K562 (cell line): ENCODE data around the gene FBXO44. TPM values are rescaled to one million over a fixed set of nuclear protein-coding genes. Genes with fewer than 3 reads are reported as not detected.

Source experiments
- ARID1B ChIP-seq: fragments of 450-650 bp; IDR thresholded peaks from 2 replicates; pipeline ENCODE4 v1.6.1; 2016; ENCODE audit warnings: antibody characterized with exemption, mild to moderate bottlenecking, inconsistent platforms
- ATF7 ChIP-seq: fragments of 450-650 bp; IDR thresholded peaks from 2 replicates; pipeline ENCODE4 v1.7.1; 2014; ENCODE audit warnings: mild to moderate bottlenecking, moderate library complexity
- BHLHE40 ChIP-seq: IDR thresholded peaks from 2 replicates; pipeline ENCODE4 v1.6.1; 2011; ENCODE audit warnings: low read length, improper control_type of control experiment
- CBFA2T2 ChIP-seq: fragments of 450-650 bp; conservative IDR thresholded peaks from 2 replicates; pipeline ENCODE4 v1.6.1; 2017; ENCODE audit warnings: mild to moderate bottlenecking
- CBX3 ChIP-seq, 2 experiments: IDR thresholded peaks; 1 replicate in 1 of 2; 2 replicates in 1 of 2; pipeline ENCODE4 v1.6.1; 2012; ENCODE audit warnings: inconsistent platforms in 2 of 2, low read length in 2 of 2, borderline replicate concordance in 1 of 2, control low read depth in 1 of 2
- EP300 ChIP-seq: IDR thresholded peaks from 2 replicates; pipeline ENCODE4 v1.6.1; 2012; ENCODE audit warnings: low read length, improper control_type of control experiment
- ETV6 ChIP-seq, 3 experiments: fragments of 150-350 bp in 1 of 3; sonication (generic) in 1 of 3; formaldehyde crosslinking in 1 of 3; IDR thresholded peaks; 2 replicates each; pipeline versions ENCODE4 v1.6.1 to v1.8.0; 2014 to 2022; ENCODE audit warnings: borderline replicate concordance in 2 of 3, low read depth in 2 of 3, antibody characterized with exemption in 1 of 3, low read length in 1 of 3, mild to moderate bottlenecking in 1 of 3, missing genetic modification reagents in 1 of 3
- HDAC8 ChIP-seq: fragments of 450-650 bp; IDR thresholded peaks from 2 replicates; pipeline ENCODE4 v1.6.1; 2016; ENCODE audit warnings: mild to moderate bottlenecking, missing genetic modification characterization, moderate library complexity, missing compliant biosample characterization
- HNRNPL ChIP-seq: fragments of 200-400 bp; formaldehyde crosslinking; IDR thresholded peaks from 2 replicates; pipeline ENCODE4 v1.6.1; 2017; ENCODE audit warnings: low read depth, mild to moderate bottlenecking, low read length
- HSF4 ChIP-seq: fragments of 250-450 bp; sonication (Bioruptor Pico); IDR thresholded peaks from 2 replicates; pipeline ENCODE4 v2.1.2; 2022; ENCODE audit warnings: mild to moderate bottlenecking, moderate library complexity, borderline replicate concordance
- KLF6 ChIP-seq: fragments of 250-450 bp; sonication (Bioruptor Pico); IDR thresholded peaks from 2 replicates; pipeline ENCODE4 v1.4.0; 2020; ENCODE audit warnings: mild to moderate bottlenecking, moderate library complexity, borderline replicate concordance
- MTA2 ChIP-seq: fragments of 450-650 bp; IDR thresholded peaks from 2 replicates; pipeline ENCODE4 v1.6.1; 2016; ENCODE audit warnings: low read depth
- NFIC ChIP-seq: fragments of 450-650 bp; IDR thresholded peaks from 2 replicates; pipeline ENCODE4 v1.6.1; 2017; ENCODE audit warnings: mild to moderate bottlenecking, inconsistent platforms
- NR1H2 ChIP-seq: sonication (generic); formaldehyde crosslinking; IDR thresholded peaks from 2 replicates; pipeline ENCODE4 v1.4.0; 2020; ENCODE audit warnings: mild to moderate bottlenecking, missing genetic modification reagents
- PHB2 ChIP-seq: fragments of 450-650 bp; IDR thresholded peaks from 2 replicates; pipeline ENCODE4 v1.6.1; 2017; ENCODE audit warnings: low read depth
- POLR2H ChIP-seq: IDR thresholded peaks from 2 replicates; pipeline ENCODE4 v1.6.1; 2016; ENCODE audit warnings: missing genetic modification characterization, low read depth, mild to moderate bottlenecking, control low read depth, missing compliant biosample characterization, moderate library complexity
- POLR3A ChIP-seq: IDR thresholded peaks from 2 replicates; pipeline ENCODE4 v1.6.1; 2011; ENCODE audit warnings: borderline replicate concordance, mild to moderate bottlenecking, moderate library complexity; ENCODE audit not compliant: insufficient read length, insufficient read depth; ENCODE audit errors: extremely low read depth
- SMARCA4 ChIP-seq: fragments of 450-650 bp; IDR thresholded peaks from 2 replicates; pipeline ENCODE4 v1.6.1; 2016
- SMC3 ChIP-seq: conservative IDR thresholded peaks from 2 replicates; pipeline ENCODE4 v1.6.1; 2011; ENCODE audit warnings: low read depth, low read length, improper control_type of control experiment; ENCODE audit not compliant: insufficient read depth
- SOX6 ChIP-seq: fragments of 450-650 bp; IDR thresholded peaks from 2 replicates; pipeline ENCODE4 v1.6.1; 2014; ENCODE audit warnings: mild to moderate bottlenecking
- TAL1 ChIP-seq: fragments of 450-650 bp; IDR thresholded peaks from 2 replicates; pipeline ENCODE4 v1.6.1; 2016; ENCODE audit warnings: mild to moderate bottlenecking
- TEAD4 ChIP-seq, 2 experiments: sonication (generic) in 1 of 2; formaldehyde crosslinking in 1 of 2; IDR thresholded peaks; 2 replicates each; pipeline versions ENCODE4 v1.6.1 to v1.8.0; 2012 to 2022; ENCODE audit warnings: borderline replicate concordance in 1 of 2, inconsistent platforms in 1 of 2, low read length in 1 of 2, mild to moderate bottlenecking in 1 of 2, missing genetic modification reagents in 1 of 2
- TRIM24 ChIP-seq, 2 experiments: fragments of 450-650 bp; IDR thresholded peaks; 2 replicates each; pipeline ENCODE4 v1.6.1; 2016
- TRIM28 ChIP-seq: fragments of 450-650 bp; IDR thresholded peaks from 2 replicates; pipeline ENCODE4 v1.6.1; 2017
- USF1 ChIP-seq: sonication (generic); formaldehyde crosslinking; IDR thresholded peaks from 2 replicates; pipeline ENCODE4 v1.9.0; 2022; ENCODE audit warnings: mild to moderate bottlenecking, missing genetic modification reagents
- ZBTB7A ChIP-seq: IDR thresholded peaks from 2 replicates; pipeline ENCODE4 v1.6.1; 2011; ENCODE audit warnings: low read depth, mild to moderate bottlenecking, low read length, moderate library complexity, borderline replicate concordance; ENCODE audit not compliant: control insufficient read depth
- ZEB2 ChIP-seq: fragments of 450-650 bp; IDR thresholded peaks from 2 replicates; pipeline ENCODE4 v1.6.1; 2016
- polyA plus RNA-seq, 8 experiments: library from polyadenylated mRNA; depleted of rRNA in 4 of 8; stranded (reverse) in 5 of 8; unstranded in 3 of 8; fragments of >200 nt; fragmentation: Nextera tagmentation in 2 of 8; fragmentation: Illumina TruSeq in 1 of 8; extraction: Ambion mirVana in 2 of 8; extraction: Trizol in 1 of 8; gene quantifications; 2 replicates each; pipeline versions ENCODE4 v1.2.1 to v1.2.3, GENCODE V29; 2011 to 2014; ENCODE audit warnings: inconsistent platforms in 1 of 8, missing spikeins in 1 of 8
- total RNA-seq, 7 experiments: library from RNA; depleted of rRNA in 6 of 7; stranded (reverse); fragments of >200 nt in 6 of 7; fragmentation: Illumina TruSeq in 2 of 7; extraction: Trizol in 2 of 7; gene quantifications; 2 replicates each; pipeline versions ENCODE4 v1.2.1 to v1.2.3, GENCODE V29; 2011 to 2021; ENCODE audit warnings: low replicate concordance in 1 of 7
- TF ChIP-seq, protein P1 (sequence below): IDR thresholded peaks from 2 replicates; pipeline ENCODE4 v1.6.1; 2011; ENCODE audit not compliant: insufficient read length; ENCODE audit errors: extremely low read depth

The FBXO44 gene
- total and polyA plus RNA-seq, 9 of the 15 experiments (the other 6 are each of a cell fraction or from before 2014, with no cell fraction given) = 0.69 to 20.9 (median 6.7) TPM

DNA sequence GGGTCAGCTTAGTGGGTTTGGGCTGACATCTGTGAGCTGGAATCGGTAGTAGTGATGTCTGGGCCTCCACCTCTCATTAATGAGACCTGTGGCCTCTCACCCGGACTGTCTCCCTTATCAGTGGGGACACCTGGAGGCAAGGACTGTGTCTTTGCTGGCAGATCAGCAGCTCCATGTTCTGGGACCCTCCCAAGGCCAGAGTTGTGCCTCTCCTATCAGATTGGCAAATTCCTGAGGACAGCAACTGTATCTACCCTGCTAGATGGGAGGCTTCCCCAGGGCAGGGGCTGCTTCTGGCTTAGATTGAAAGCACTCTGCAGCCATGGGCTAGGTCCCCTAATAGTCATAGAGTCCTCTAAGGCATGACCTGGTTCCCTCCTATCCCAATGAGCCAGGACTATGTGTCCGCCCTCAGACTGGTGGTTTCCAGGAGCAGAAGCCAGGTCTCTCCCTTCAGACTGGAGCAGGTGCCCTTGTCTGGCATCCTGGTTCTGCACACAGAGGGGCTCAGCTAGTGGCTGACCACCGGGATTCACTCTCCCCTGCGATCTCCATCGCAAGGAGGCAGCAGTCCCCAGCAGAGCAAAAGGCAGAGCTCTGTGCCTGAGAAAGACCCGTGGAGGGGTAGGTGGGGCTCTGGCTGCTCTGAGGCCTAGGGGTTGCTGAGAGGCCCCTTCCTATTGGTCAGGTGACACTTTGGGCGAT, 42.7 kb downstream of the FBXO44 start (continued):
- peak; percentile 86 for TF ChIP-seq CBFA2T2
- peak; percentile 67 for TF ChIP-seq EP300
- no peak for TF ChIP-seq HDAC8
- no peak for TF ChIP-seq SMC3
- no peak for TF ChIP-seq KLF6 (CRISPR knock-in tag)
- TF ChIP-seq TRIM28 = peak; percentile 94
- no peak for TF ChIP-seq NR1H2 (CRISPR knock-in tag)
- TF ChIP-seq ETV6 (IDR thresholded peaks at IDR 0.05; ENCODE audit: borderline replicate concordance in 1 of 2, low read depth in 2 of 2, low read length in 1 of 2) = no peak
- TF ChIP-seq ETV6 (CRISPR knock-in tag; IDR thresholded peaks at IDR 0.05; ENCODE audit: borderline replicate concordance) = no peak
- TF ChIP-seq, protein P1, sequence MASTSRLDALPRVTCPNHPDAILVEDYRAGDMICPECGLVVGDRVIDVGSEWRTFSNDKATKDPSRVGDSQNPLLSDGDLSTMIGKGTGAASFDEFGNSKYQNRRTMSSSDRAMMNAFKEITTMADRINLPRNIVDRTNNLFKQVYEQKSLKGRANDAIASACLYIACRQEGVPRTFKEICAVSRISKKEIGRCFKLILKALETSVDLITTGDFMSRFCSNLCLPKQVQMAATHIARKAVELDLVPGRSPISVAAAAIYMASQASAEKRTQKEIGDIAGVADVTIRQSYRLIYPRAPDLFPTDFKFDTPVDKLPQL = no peak
- TF ChIP-seq ZEB2 = peak; percentile 50; the same call in 1 of the 2 replicates
- TF ChIP-seq USF1 (CRISPR knock-in tag) = peak; percentile 28; the same call in 1 of the 2 replicates
- peak; percentile 62 for TF ChIP-seq NFIC
- TF ChIP-seq ZBTB7A = peak; percentile 65; the same call in 1 of the 2 replicates
- TF ChIP-seq HSF4 (CRISPR knock-in tag) = no peak
- TF ChIP-seq ARID1B = peak; percentile 88
- peak; percentile 39; the same call in 1 of the 2 replicates for TF ChIP-seq SOX6
- TF ChIP-seq MTA2 = peak; percentile 66
- TF ChIP-seq TAL1 = peak; percentile 83
- no peak for TF ChIP-seq HNRNPL
- peak in 1 of 2 experiments; percentile 55; a peak in 1 of 3 replicates for TF ChIP-seq CBX3 (IDR thresholded peaks at IDR 0.05; ENCODE audit: borderline replicate concordance in 1 of 2, low read length in 2 of 2)
- peak; percentile 59 for TF ChIP-seq SMARCA4
- no peak for TF ChIP-seq PHB2
- TF ChIP-seq POLR2H (tag) = no peak
- TF ChIP-seq TEAD4 (IDR thresholded peaks at IDR 0.05; ENCODE audit: low read length) = peak; percentile 75
- no peak for TF ChIP-seq TEAD4 (CRISPR knock-in tag; IDR thresholded peaks at IDR 0.05; ENCODE audit: borderline replicate concordance)
- peak; percentile 42; the same call in 1 of the 2 replicates for TF ChIP-seq ATF7
- TF ChIP-seq TRIM24 (IDR thresholded peaks at IDR 0.05) = peak; percentile 30 to 86; a peak in 3 of 4 replicates
- TF ChIP-seq POLR3A = no peak
- 0 out of 2 replicates have a peak, but pooled peaks have one; percentile 5 for TF ChIP-seq BHLHE40
